HepG2 (cell line): ENCODE results near the gene GPER1. TPM values are rescaled to one million over a fixed set of nuclear protein-coding genes. Genes with fewer than 3 reads are reported as not detected.
A peak's percentile ranks its signal among the peaks of the same experiment; 100 is the strongest.
"Not testable (repeated sequence)": the region's sequence is repeated elsewhere in the genome, so short reads cannot be mapped to it uniquely, and the experiment has no call there.

ENCODE experiments used
- ATAC-seq: fragments of 200-7000 bp; cut with Tn5 transposase; 3 replicates; pipeline ENCODE4 v1.9.1; 2020; ENCODE audit warnings: mild to moderate bottlenecking, moderate library complexity
- BruUV-seq: library from RNA; stranded (reverse); fragments of 400-500 nt; replicated peaks from 2 replicates; lab custom pipeline; 2021; lab: Mats Ljungman, UMichigan
- CTCF ChIA-PET: fragments of 300-600 bp; formaldehyde crosslinking; extraction: SDS; loops from one replicate; lab custom pipeline; 2021; ENCODE audit warnings: low total read pairs, inconsistent platforms, low intra/inter-chr PET ratio; lab: Yijun Ruan, JAX
- POLR2A ChIA-PET: fragments of 350-600 bp; sonication (Branson Sonifier 250); formaldehyde crosslinking; loops from one replicate; lab custom pipeline; 2020; ENCODE audit warnings: antibody characterized with exemption, inconsistent platforms; lab: Yijun Ruan, JAX
- DNase-seq: peaks from one replicate; pipeline ENCODE4 v3.0.0-alpha.2; 2015; ENCODE audit warnings: low spot score
- FAIRE-seq: peaks from 3 replicates; lab custom pipeline; 2011; peaks lifted over from hg19 to GRCh38; lab: Jason Lieb, UNC
- H2AFZ ChIP-seq: one replicate; pipeline ENCODE4 v1.6.1; 2011; ENCODE audit warnings: low read length, inconsistent platforms
- H3K27ac ChIP-seq: fragments of 300-600 bp; 3 replicates; pipeline ENCODE4 v1.8.0; 2011; ENCODE audit warnings: mixed run types, mild to moderate bottlenecking, mixed read lengths, low read length, inconsistent platforms; ENCODE audit not compliant: insufficient read depth; ENCODE audit errors: extremely low read length
- H3K27me3 ChIP-seq, 2 experiments: fragments of 200-600 bp in 1 of 2; 2 replicates in 1 of 2; 3 replicates in 1 of 2; pipeline versions ENCODE4 v1.6.0 to v1.8.0; 2011; ENCODE audit warnings: low read length in 2 of 2, mild to moderate bottlenecking in 2 of 2, moderate library complexity in 2 of 2, inconsistent platforms in 1 of 2; ENCODE audit not compliant: insufficient read depth in 2 of 2, control insufficient read depth in 1 of 2
- H3K36me3 ChIP-seq, 2 experiments: fragments of 200-600 bp in 1 of 2; replicated peaks in 1 of 2; 2 replicates in 1 of 2; 3 replicates in 1 of 2; pipeline versions ENCODE4 v1.5.1 to v1.8.0; 2011; ENCODE audit warnings: low read length in 2 of 2, inconsistent platforms in 1 of 2; ENCODE audit not compliant: insufficient read depth in 2 of 2, control insufficient read depth in 1 of 2
- H3K4me1 ChIP-seq: 2 replicates; pipeline ENCODE4 v1.5.1; 2012; ENCODE audit warnings: low read length, inconsistent platforms; ENCODE audit not compliant: insufficient read depth
- H3K4me2 ChIP-seq: 2 replicates; pipeline ENCODE4 v1.6.0; 2011; ENCODE audit warnings: low read depth, low read length, inconsistent platforms
- H3K4me3 ChIP-seq, 3 experiments: fragments of 200-600 bp in 1 of 3; sonication (generic), shearing (Covaris generic) in 1 of 3; replicated peaks in 1 of 3; 2 replicates each; pipeline ENCODE4 v1.5.1; 2011 to 2016; ENCODE audit warnings: low read length in 3 of 3, inconsistent platforms in 2 of 3, low read depth in 2 of 3, mild to moderate bottlenecking in 2 of 3, control low read depth in 1 of 3, mixed read lengths in 1 of 3; ENCODE audit not compliant: insufficient read depth in 1 of 3
- H3K79me2 ChIP-seq: one replicate; pipeline ENCODE4 v1.6.1; 2011; ENCODE audit warnings: low read length, inconsistent platforms; ENCODE audit not compliant: insufficient read depth
- H3K9ac ChIP-seq: 2 replicates; pipeline ENCODE4 v1.6.0; 2011; ENCODE audit warnings: mild to moderate bottlenecking, low read depth, low read length, inconsistent platforms; ENCODE audit not compliant: insufficient read depth
- H3K9me3 ChIP-seq: 2 replicates; pipeline ENCODE4 v1.5.1; 2012; ENCODE audit warnings: mild to moderate bottlenecking, low read length
- H4K20me1 ChIP-seq: 2 replicates; pipeline ENCODE4 v1.6.0; 2011; ENCODE audit warnings: inconsistent platforms, mild to moderate bottlenecking, low read length, moderate library complexity; ENCODE audit not compliant: insufficient read depth
- BORCS8-MEF2B ChIP-seq: sonication (generic); formaldehyde crosslinking; IDR thresholded peaks from 2 replicates; pipeline ENCODE4 v1.8.0; 2022; ENCODE audit warnings: mild to moderate bottlenecking, missing genetic modification reagents
- CEBPB ChIP-seq: IDR thresholded peaks from 2 replicates; pipeline ENCODE4 v1.6.1; 2011; ENCODE audit warnings: low read depth, low read length, improper control_type of control experiment, borderline replicate concordance
- CEBPG ChIP-seq: IDR thresholded peaks from 2 replicates; pipeline ENCODE4 v1.6.1; 2016
- FOXP1 ChIP-seq, 2 experiments: fragments of 450-650 bp in 1 of 2; IDR thresholded peaks; 2 replicates each; pipeline ENCODE4 v1.6.1; 2017 to 2018; ENCODE audit warnings: antibody characterized with exemption in 1 of 2
- GATAD2A ChIP-seq: IDR thresholded peaks from 2 replicates; pipeline ENCODE4 v1.6.1; 2016
- HNF4A ChIP-seq: sonication (generic); formaldehyde crosslinking; IDR thresholded peaks from 2 replicates; pipeline ENCODE4 v1.4.0; 2020; ENCODE audit warnings: missing genetic modification reagents
- KDM5B ChIP-seq: sonication (generic); formaldehyde crosslinking; IDR thresholded peaks from 2 replicates; pipeline ENCODE4 v1.4.0; 2020; ENCODE audit warnings: missing genetic modification reagents, mild to moderate bottlenecking, borderline replicate concordance
- NCOA1 ChIP-seq: sonication (generic); formaldehyde crosslinking; IDR thresholded peaks from 2 replicates; pipeline ENCODE4 v1.9.0; 2021; ENCODE audit warnings: missing genetic modification reagents
- RARA ChIP-seq: IDR thresholded peaks from 2 replicates; pipeline ENCODE4 v1.6.1; 2016; ENCODE audit warnings: missing genetic modification reagents, missing compliant biosample characterization
- TEAD3 ChIP-seq: optimal IDR thresholded peaks from 2 replicates; pipeline ENCODE3; 2016; ENCODE audit warnings: borderline replicate concordance
- ZBTB42 ChIP-seq: sonication (generic); formaldehyde crosslinking; IDR thresholded peaks from 2 replicates; pipeline ENCODE4 v1.5.0; 2020; ENCODE audit warnings: mild to moderate bottlenecking, missing genetic modification reagents
- ZMYM3 ChIP-seq: sonication (generic); formaldehyde crosslinking; IDR thresholded peaks from 2 replicates; pipeline ENCODE4 v1.5.1; 2020; ENCODE audit warnings: mild to moderate bottlenecking, missing genetic modification reagents
- ZNF121 ChIP-seq: sonication (generic); formaldehyde crosslinking; IDR thresholded peaks from 2 replicates; pipeline ENCODE4 v1.5.0; 2020; ENCODE audit warnings: mild to moderate bottlenecking, missing genetic modification reagents
- ZNF460 ChIP-seq: sonication (generic); formaldehyde crosslinking; IDR thresholded peaks from 2 replicates; pipeline ENCODE4 v1.5.1; 2020; ENCODE audit warnings: missing genetic modification reagents, mild to moderate bottlenecking, borderline replicate concordance
- ZNF788 ChIP-seq: sonication (generic); formaldehyde crosslinking; IDR thresholded peaks from 2 replicates; pipeline ENCODE4 v1.5.0; 2020; ENCODE audit warnings: mild to moderate bottlenecking, missing genetic modification reagents, borderline replicate concordance
- WGBS: methylation state at CpG from one replicate; pipeline ENCODE4 v1.1.6; 2017; ENCODE audit warnings: low lambda C conversion rate; 5-methylcytosine and 5-hydroxymethylcytosine counted together
- in situ Hi-C: cut with HindIII; loops from 2 replicates; pipeline ENCODE4 v1.10.0; 2017; ENCODE audit warnings: low pct_unique_long_range_greater_than_20kb; ENCODE audit not compliant: extremely low pct_ligation_motif_present
- intact Hi-C: fragments of 100-400 bp; cut with micrococcal nuclease; formaldehyde crosslinking; loops from one replicate; pipeline ENCODE4 v1.10.0; 2022; ENCODE audit not compliant: unreplicated experiment
- polyA plus RNA-seq, 8 experiments: library from polyadenylated mRNA; depleted of rRNA in 3 of 8; stranded (reverse) in 7 of 8; unstranded in 1 of 8; fragments of >200 nt; fragmentation: Illumina TruSeq in 4 of 8; extraction: Trizol in 4 of 8; gene quantifications; 2 replicates each; pipeline versions ENCODE4 v1.2.1 to v1.2.3, GENCODE V29; 2011 to 2016; ENCODE audit warnings: low read depth in 4 of 8, missing spikeins in 1 of 8, mixed read lengths in 1 of 8; ENCODE audit not compliant: insufficient read depth in 1 of 8
- total RNA-seq, 5 experiments: library from RNA; depleted of rRNA; stranded (reverse); fragments of >200 nt; fragmentation: Illumina TruSeq; extraction: Trizol; gene quantifications; 2 replicates each; pipeline ENCODE4 v1.2.3, GENCODE V29; 2016; ENCODE audit warnings: low read depth in 1 of 5
- TF ChIP-seq, protein P1 (sequence below): sonication (generic); formaldehyde crosslinking; IDR thresholded peaks from 2 replicates; pipeline ENCODE4 v1.5.0; 2020; ENCODE audit warnings: mild to moderate bottlenecking, missing genetic modification reagents

GPER1 gene
- total and polyA plus RNA-seq, 2 of the 13 experiments (the other 11 are each of a cell fraction or from before 2014, with no cell fraction given): 12.7 to 19.7 TPM

- TF ChIP-seq ZNF788: no peak; the same call in 1 of the 2 replicates
- TF ChIP-seq ZBTB42 (CRISPR knock-in tag): no peak
- no peak; the same call in 1 of the 2 replicates for TF ChIP-seq KDM5B (CRISPR knock-in tag)
- TF ChIP-seq NCOA1 (CRISPR knock-in tag): no peak
- TF ChIP-seq BORCS8-MEF2B (CRISPR knock-in tag): no peak
- TF ChIP-seq, all 625 proteins: peak for 96
Observed at GRCh38 chr7:1087952-1088920, at the start of gene GPER1 (continued).

DNA sequence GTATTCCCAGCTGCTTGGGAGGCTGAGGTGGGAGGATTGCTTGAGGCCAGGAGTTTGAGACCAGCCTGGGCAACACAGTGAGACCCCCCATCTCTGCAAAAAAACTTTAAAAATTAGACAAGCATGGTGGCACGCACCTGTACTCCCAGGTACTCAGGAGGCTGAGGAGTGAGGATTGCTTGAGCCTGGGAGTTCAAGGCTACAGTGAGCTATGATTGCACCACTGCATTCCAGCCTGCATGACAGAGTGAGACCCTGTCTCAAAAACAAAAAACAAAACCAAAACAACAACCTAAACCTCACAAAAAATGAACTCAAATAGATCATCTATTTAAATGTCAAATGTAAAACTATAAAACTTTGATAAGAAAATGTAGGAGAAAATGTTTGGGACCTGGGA, 47.7 kb upstream of the GPER1 start:
- H3K9me3 ChIP-seq; DNase-seq; BruUV-seq; H3K79me2 ChIP-seq; H2AFZ ChIP-seq; H3K27me3 ChIP-seq; H4K20me1 ChIP-seq; H3K36me3 ChIP-seq; in situ Hi-C loops; intact Hi-C loops; H3K4me3 ChIP-seq; TF ChIP-seq FOXP1 (IDR thresholded peaks at IDR 0.05): not testable (repeated sequence)
- peaks cover 40% of the 10 kb centered on the region for H3K4me1 ChIP-seq
- 17% methylated on average over 1 of the region's 1 CpG for WGBS
- H3K4me2 ChIP-seq: peak overlapping the region; percentile 60
- FAIRE-seq: peak; percentile 8
- peak overlapping the region; percentile 59 for H3K27ac ChIP-seq
- POLR2A ChIA-PET: interaction anchor here (1.4 kb wide), 1 partner anchor 62 kb away, joined by 3 read pairs; no protein-coding TSS in a partner anchor
- 0 out of 2 replicates have a peak, but pooled peaks have one; percentile 1 for TF ChIP-seq CEBPB
- TF ChIP-seq RARA (CRISPR knock-in tag): peak; percentile 24; the same call in 1 of the 2 replicates
- TF ChIP-seq ZMYM3: 0 out of 2 replicates have a peak, but pooled peaks have one; percentile 19
- 0 out of 2 replicates have a peak, but pooled peaks have one; percentile 4 for TF ChIP-seq FOXP1 (CRISPR knock-in tag; IDR thresholded peaks at IDR 0.05)
- peak; percentile 38; the same call in 1 of the 2 replicates for TF ChIP-seq ZNF460
- 0 out of 2 replicates have a peak, but pooled peaks have one; percentile 16 for TF ChIP-seq GATAD2A (CRISPR knock-in tag)
- TF ChIP-seq CEBPG: peak; percentile 70
- TF ChIP-seq ZNF121 (CRISPR knock-in tag): peak; percentile 58
- peak; percentile 94 for TF ChIP-seq TEAD3
- TF ChIP-seq HNF4A: peak; percentile 16; the same call in 1 of the 2 replicates
- TF ChIP-seq, protein P1, sequence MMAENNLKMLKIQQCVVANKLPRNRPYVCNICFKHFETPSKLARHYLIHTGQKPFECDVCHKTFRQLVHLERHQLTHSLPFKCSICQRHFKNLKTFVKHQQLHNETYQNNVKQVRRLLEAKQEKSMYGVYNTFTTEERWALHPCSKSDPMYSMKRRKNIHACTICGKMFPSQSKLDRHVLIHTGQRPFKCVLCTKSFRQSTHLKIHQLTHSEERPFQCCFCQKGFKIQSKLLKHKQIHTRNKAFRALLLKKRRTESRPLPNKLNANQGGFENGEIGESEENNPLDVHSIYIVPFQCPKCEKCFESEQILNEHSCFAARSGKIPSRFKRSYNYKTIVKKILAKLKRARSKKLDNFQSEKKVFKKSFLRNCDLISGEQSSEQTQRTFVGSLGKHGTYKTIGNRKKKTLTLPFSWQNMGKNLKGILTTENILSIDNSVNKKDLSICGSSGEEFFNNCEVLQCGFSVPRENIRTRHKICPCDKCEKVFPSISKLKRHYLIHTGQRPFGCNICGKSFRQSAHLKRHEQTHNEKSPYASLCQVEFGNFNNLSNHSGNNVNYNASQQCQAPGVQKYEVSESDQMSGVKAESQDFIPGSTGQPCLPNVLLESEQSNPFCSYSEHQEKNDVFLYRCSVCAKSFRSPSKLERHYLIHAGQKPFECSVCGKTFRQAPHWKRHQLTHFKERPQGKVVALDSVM (CRISPR knock-in tag): peak; percentile 89
- TF ChIP-seq, all 625 proteins: peak for 11; not testable (repeated sequence) for 614
- peak overlapping the region; percentile 22; the same call in 1 of the 2 replicates for H3K9ac ChIP-seq
- CTCF ChIA-PET, ATAC-seq: not testable (repeated sequence)
